Measurements from ENCODE around the gene CENPX. TPM values are rescaled to one million over a fixed set of nuclear protein-coding genes. Genes with fewer than 3 reads are reported as not detected.

Gene CENPX
- total and polyA plus RNA-seq, 4 donors: 31.0 to 109 (median 70.9) TPM

GRCh38 chr17:82013341-82013740 is 9.3 kb downstream of the CENPX start:
- peak; percentile 34 for ATAC-seq (ENCODE audit: low FRiP score)

GRCh38 chr17:82012640-82013295 is 9.9 kb downstream of the CENPX start:
- DNase-seq: no peak
- WGBS, 2 donors: 66 to 73% methylated on average over 16 to 19 of the region's 19 CpGs
- ATAC-seq (ENCODE audit: low FRiP score): no peak
- peak overlapping the region in 1 of 2 donors; percentile 8 for H3K27ac ChIP-seq (ENCODE audit: low read depth in 1 of 2, low read length in 2 of 2)
- intact Hi-C loops (cut with DNase I): no loop called here
- no peak overlapping the region for H3K4me3 ChIP-seq (ENCODE audit: low read length in 2 of 2)
- H3K4me1 ChIP-seq (ENCODE audit: control insufficient read depth in 1 of 2, insufficient read depth in 2 of 2, low read length in 2 of 2): no peaks in the 10 kb centered on the region
- no peaks in the 10 kb centered on the region for H3K9me3 ChIP-seq (ENCODE audit: control insufficient read depth, low read length)
- no peaks in the 10 kb centered on the region for H3K27me3 ChIP-seq (ENCODE audit: control insufficient read depth in 1 of 2, insufficient read depth in 2 of 2, low read length in 1 of 2)
- H3K36me3 ChIP-seq (ENCODE audit: control insufficient read depth in 1 of 2, insufficient read depth in 2 of 2, low read length in 1 of 2): no peaks in the 10 kb centered on the region

More at GRCh38 chr17:82013341-82013740, 9.3 kb downstream of the CENPX start:
- peak; percentile 77 to 87 for DNase-seq
- Histone ChIP-seq H3K4me1 (ENCODE audit: control insufficient read depth in 1 of 2, insufficient read depth in 2 of 2, low read length in 2 of 2) (no peaks in the 10 kb centered on the region), H3K27ac (ENCODE audit: low read depth in 1 of 2, low read length in 2 of 2) (peak overlapping the region in 1 of 2 donors; percentile 8), H3K9me3 (ENCODE audit: control insufficient read depth, low read length) (no peaks in the 10 kb centered on the region), H3K36me3 (ENCODE audit: control insufficient read depth in 1 of 2, insufficient read depth in 2 of 2, low read length in 1 of 2) (no peaks in the 10 kb centered on the region), H3K27me3 (ENCODE audit: control insufficient read depth in 1 of 2, insufficient read depth in 2 of 2, low read length in 1 of 2) (no peaks in the 10 kb centered on the region), H3K4me3 (ENCODE audit: low read length in 2 of 2) (no peak overlapping the region)
- intact Hi-C loops (cut with DNase I): no loop called here
- WGBS, 2 donors: 27 to 40% methylated on average over 16 to 22 of the region's 22 CpGs

GRCh38 chr17:82012261-82012639 is 10.4 kb downstream of the CENPX start:
- WGBS, 2 donors: 86 to 92% methylated on average over 18 to 20 of the region's 20 CpGs
- intact Hi-C loops (cut with DNase I): no loop called here
- ATAC-seq (ENCODE audit: low FRiP score): no peak

GRCh38 chr17:82011617-82012187 is 11.0 kb downstream of the CENPX start:
- Histone ChIP-seq H3K36me3 (ENCODE audit: control insufficient read depth in 1 of 2, insufficient read depth in 2 of 2, low read length in 1 of 2) (no peaks in the 10 kb centered on the region), H3K4me3 (ENCODE audit: low read length in 2 of 2) (no peak overlapping the region), H3K27me3 (ENCODE audit: control insufficient read depth in 1 of 2, insufficient read depth in 2 of 2, low read length in 1 of 2) (no peaks in the 10 kb centered on the region), H3K27ac (ENCODE audit: low read depth in 1 of 2, low read length in 2 of 2) (no peak overlapping the region), H3K4me1 (ENCODE audit: control insufficient read depth in 1 of 2, insufficient read depth in 2 of 2, low read length in 2 of 2) (no peaks in the 10 kb centered on the region), H3K9me3 (ENCODE audit: control insufficient read depth, low read length) (no peaks in the 10 kb centered on the region)
- 93 to 96% methylated on average over 15 to 19 of the region's 19 CpGs for WGBS, 2 donors
- no peak for ATAC-seq (ENCODE audit: low FRiP score)
- no peak for DNase-seq
- intact Hi-C loops (cut with DNase I): no loop called here

More at GRCh38 chr17:82012261-82012639, 10.4 kb downstream of the CENPX start:
- H3K27me3 ChIP-seq (ENCODE audit: control insufficient read depth in 1 of 2, insufficient read depth in 2 of 2, low read length in 1 of 2): no peaks in the 10 kb centered on the region
- H3K9me3 ChIP-seq (ENCODE audit: control insufficient read depth, low read length): no peaks in the 10 kb centered on the region
- no peak overlapping the region for H3K4me3 ChIP-seq (ENCODE audit: low read length in 2 of 2)
- H3K4me1 ChIP-seq (ENCODE audit: control insufficient read depth in 1 of 2, insufficient read depth in 2 of 2, low read length in 2 of 2): no peaks in the 10 kb centered on the region
- H3K27ac ChIP-seq (ENCODE audit: low read depth in 1 of 2, low read length in 2 of 2): peak overlapping the region in 1 of 2 donors; percentile 4
- H3K36me3 ChIP-seq (ENCODE audit: control insufficient read depth in 1 of 2, insufficient read depth in 2 of 2, low read length in 1 of 2): no peaks in the 10 kb centered on the region
- DNase-seq: no peak

GRCh38 chr17:82010575-82011525 is 11.8 kb downstream of the CENPX start:
- no peaks in the 10 kb centered on the region for H3K27me3 ChIP-seq (ENCODE audit: control insufficient read depth in 1 of 2, insufficient read depth in 2 of 2, low read length in 1 of 2)
- H3K36me3 ChIP-seq (ENCODE audit: control insufficient read depth in 1 of 2, insufficient read depth in 2 of 2, low read length in 1 of 2): no peaks in the 10 kb centered on the region
- DNase-seq (no peak), ATAC-seq (ENCODE audit: low FRiP score) (no peak)
- no peak overlapping the region for H3K4me3 ChIP-seq (ENCODE audit: low read length in 2 of 2)
- H3K9me3 ChIP-seq (ENCODE audit: control insufficient read depth, low read length): no peaks in the 10 kb centered on the region
- 94% methylated on average over 39 of the region's 39 CpGs for WGBS, 2 donors
- no peaks in the 10 kb centered on the region for H3K4me1 ChIP-seq (ENCODE audit: control insufficient read depth in 1 of 2, insufficient read depth in 2 of 2, low read length in 2 of 2)
- no peak overlapping the region for H3K27ac ChIP-seq (ENCODE audit: low read depth in 1 of 2, low read length in 2 of 2)
- intact Hi-C loops (cut with DNase I): no loop called here

- H3K36me3 ChIP-seq (ENCODE audit: control insufficient read depth in 1 of 2, insufficient read depth in 2 of 2, low read length in 1 of 2): no peaks in the 10 kb centered on the region
- ATAC-seq (ENCODE audit: low FRiP score) (no peak), DNase-seq (no peak)
- no peak overlapping the region for H3K27ac ChIP-seq (ENCODE audit: low read depth in 1 of 2, low read length in 2 of 2)
- intact Hi-C loops (cut with DNase I): no loop called here
- H3K4me3 ChIP-seq (ENCODE audit: low read length in 2 of 2): no peak overlapping the region
- no peaks in the 10 kb centered on the region for H3K9me3 ChIP-seq (ENCODE audit: control insufficient read depth, low read length)
- H3K4me1 ChIP-seq (ENCODE audit: control insufficient read depth in 1 of 2, insufficient read depth in 2 of 2, low read length in 2 of 2): no peaks in the 10 kb centered on the region
- WGBS, 2 donors: 89 to 94% methylated on average over 15 of the region's 15 CpGs
- H3K27me3 ChIP-seq (ENCODE audit: control insufficient read depth in 1 of 2, insufficient read depth in 2 of 2, low read length in 1 of 2): no peaks in the 10 kb centered on the region
Observed at GRCh38 chr17:82009413-82009812, 13.3 kb downstream of the CENPX start.

GRCh38 chr17:82008941-82009405 is 13.7 kb downstream of the CENPX start:
- WGBS, 2 donors: 92 to 93% methylated on average over 26 to 28 of the region's 28 CpGs
- Histone ChIP-seq H3K4me1 (ENCODE audit: control insufficient read depth in 1 of 2, insufficient read depth in 2 of 2, low read length in 2 of 2) (no peaks in the 10 kb centered on the region), H3K9me3 (ENCODE audit: control insufficient read depth, low read length) (no peaks in the 10 kb centered on the region), H3K27ac (ENCODE audit: low read depth in 1 of 2, low read length in 2 of 2) (no peak overlapping the region), H3K36me3 (ENCODE audit: control insufficient read depth in 1 of 2, insufficient read depth in 2 of 2, low read length in 1 of 2) (no peaks in the 10 kb centered on the region), H3K27me3 (ENCODE audit: control insufficient read depth in 1 of 2, insufficient read depth in 2 of 2, low read length in 1 of 2) (no peaks in the 10 kb centered on the region), H3K4me3 (ENCODE audit: low read length in 2 of 2) (no peak overlapping the region)
- intact Hi-C loops (cut with DNase I): no loop called here
- no peak for DNase-seq
- ATAC-seq (ENCODE audit: low FRiP score): no peak

- no peak for DNase-seq
- Histone ChIP-seq H3K27ac (ENCODE audit: low read depth in 1 of 2, low read length in 2 of 2) (no peak overlapping the region), H3K9me3 (ENCODE audit: control insufficient read depth, low read length) (no peaks in the 10 kb centered on the region), H3K36me3 (ENCODE audit: control insufficient read depth in 1 of 2, insufficient read depth in 2 of 2, low read length in 1 of 2) (no peaks in the 10 kb centered on the region), H3K4me1 (ENCODE audit: control insufficient read depth in 1 of 2, insufficient read depth in 2 of 2, low read length in 2 of 2) (no peaks in the 10 kb centered on the region), H3K4me3 (ENCODE audit: low read length in 2 of 2) (no peak overlapping the region), H3K27me3 (ENCODE audit: control insufficient read depth in 1 of 2, insufficient read depth in 2 of 2, low read length in 1 of 2) (no peaks in the 10 kb centered on the region)
- 92% methylated on average over 25 to 26 of the region's 26 CpGs for WGBS, 2 donors
- ATAC-seq (ENCODE audit: low FRiP score): no peak
- intact Hi-C loops (cut with DNase I): no loop called here
Observed at GRCh38 chr17:82008258-82008940, 14.3 kb downstream of the CENPX start.

Data from aorta (tissue), 5 donors.